ENCODE measurements around the gene NPBWR2. TPM values are rescaled to one million over a fixed set of nuclear protein-coding genes. Genes with fewer than 3 reads are reported as not detected.
"Not testable (repeated sequence)": the region's sequence is repeated elsewhere in the genome, so short reads cannot be mapped to it uniquely, and the experiment has no call there.

NPBWR2 gene
- total RNA-seq, 1 donor from 2014 or later = not detected

DNA sequence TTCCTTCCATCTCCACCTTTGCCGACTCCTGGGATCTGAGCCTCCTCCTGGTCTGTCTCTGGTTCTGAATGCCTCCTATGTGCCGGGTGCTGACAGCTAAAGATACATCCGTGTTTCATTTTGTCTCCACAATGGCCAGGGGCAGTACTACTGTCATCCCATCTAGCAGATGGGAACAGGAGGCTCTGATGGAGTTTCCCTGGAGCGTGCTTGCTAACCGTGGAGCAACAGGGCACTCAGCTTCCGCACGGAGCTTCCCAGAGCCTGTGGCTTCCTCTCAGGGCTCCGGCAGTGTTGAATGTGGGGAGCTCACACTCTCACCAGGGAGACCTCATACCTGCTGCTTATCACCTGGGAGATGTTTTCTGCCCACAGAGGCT, 11.9 kb upstream of the NPBWR2 start:
- H3K36me3 Mint-ChIP-seq (ENCODE audit: low read depth) = no peaks in the 10 kb centered on the region
- peak; percentile 6 for DNase-seq (ENCODE audit: low spot score)
- intact Hi-C loops (cut with micrococcal nuclease) = no loop called here
- peaks cover 9% of the 10 kb centered on the region for H3K4me1 Mint-ChIP-seq (ENCODE audit: low read depth)
- no peak overlapping the region for H3K4me3 Mint-ChIP-seq (ENCODE audit: low read depth)
- peaks cover 6% of the 10 kb centered on the region for H3K27me3 Mint-ChIP-seq (ENCODE audit: low read depth)
- H3K27ac Mint-ChIP-seq = no peak overlapping the region
- H3K9me3 Mint-ChIP-seq = no peaks in the 10 kb centered on the region

DNA sequence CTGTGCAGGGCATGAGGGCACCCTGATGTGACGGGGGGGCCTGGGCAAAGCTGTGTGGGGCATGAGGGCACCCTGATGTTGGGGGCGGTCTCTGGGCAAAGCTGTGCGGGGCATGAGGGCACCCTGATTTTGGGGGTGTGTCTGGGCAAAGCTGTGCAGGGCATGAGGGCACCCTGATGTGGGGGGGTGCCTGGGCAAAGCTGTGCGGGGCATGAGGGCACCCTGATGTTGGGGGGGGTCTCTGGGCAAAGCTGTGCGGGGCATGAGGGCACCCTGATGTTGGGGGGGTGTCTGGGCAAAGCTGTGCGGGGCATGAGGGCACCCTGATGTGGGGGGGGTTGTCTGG, 10.0 kb upstream of the NPBWR2 start:
- intact Hi-C loops (cut with micrococcal nuclease); H3K9me3 Mint-ChIP-seq; H3K36me3 Mint-ChIP-seq (ENCODE audit: low read depth); H3K4me1 Mint-ChIP-seq (ENCODE audit: low read depth); DNase-seq (ENCODE audit: low spot score); H3K27me3 Mint-ChIP-seq (ENCODE audit: low read depth); H3K27ac Mint-ChIP-seq; H3K4me3 Mint-ChIP-seq (ENCODE audit: low read depth): not testable (repeated sequence)

DNA sequence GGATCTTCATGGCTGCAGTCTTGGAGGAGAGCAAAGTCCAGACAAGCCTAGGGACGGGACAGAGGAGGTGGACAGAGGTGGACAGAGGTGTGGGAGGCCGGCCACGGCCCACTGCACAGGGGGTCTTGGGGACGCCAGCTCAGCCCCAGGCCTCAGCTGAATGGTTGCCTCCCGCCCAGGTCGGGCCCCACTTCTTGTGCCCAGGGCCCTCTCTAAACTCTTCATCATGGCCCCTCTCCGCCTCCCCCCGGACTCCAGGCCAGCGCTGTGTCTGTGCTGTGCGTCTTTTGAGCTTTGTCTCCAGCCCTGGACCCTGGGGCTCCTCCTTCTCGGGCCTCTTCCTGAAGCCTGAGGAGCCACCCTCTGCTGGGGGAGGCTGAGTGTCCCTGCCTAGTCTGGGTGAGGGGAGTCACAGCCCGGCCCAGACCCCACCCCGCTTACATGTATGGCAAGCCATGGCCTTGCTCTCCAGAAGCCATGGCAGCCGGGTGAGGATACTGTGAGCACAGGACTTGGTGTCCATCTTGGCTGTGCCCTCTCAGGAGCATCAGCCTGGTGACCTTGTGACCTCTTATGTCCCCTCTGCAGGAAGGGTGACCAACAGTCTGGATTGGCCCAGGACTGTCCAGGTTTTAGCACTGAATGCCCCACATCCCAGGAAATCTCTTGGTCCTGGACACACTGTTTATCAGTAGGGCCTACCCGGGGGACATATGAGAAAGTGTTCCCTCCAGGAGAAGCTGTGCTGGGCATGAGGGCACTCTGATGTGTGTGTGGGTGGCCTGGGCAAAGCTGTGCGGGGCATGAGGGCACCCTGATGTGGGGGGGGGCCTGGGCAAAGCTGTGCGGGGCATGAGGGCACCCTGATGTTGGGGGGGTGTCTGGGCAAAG, 9.4 kb upstream of the NPBWR2 start:
- intact Hi-C loops (cut with micrococcal nuclease) = no loop called here
- Mint-ChIP-seq H3K27ac (no peak overlapping the region), H3K27me3 (ENCODE audit: low read depth) (peaks cover 4% of the 10 kb centered on the region), H3K9me3 (no peaks in the 10 kb centered on the region), H3K4me3 (ENCODE audit: low read depth) (no peak overlapping the region), H3K4me1 (ENCODE audit: low read depth) (peaks cover 9% of the 10 kb centered on the region), H3K36me3 (ENCODE audit: low read depth) (no peaks in the 10 kb centered on the region)
- DNase-seq (ENCODE audit: low spot score) = peak; percentile 6

DNA sequence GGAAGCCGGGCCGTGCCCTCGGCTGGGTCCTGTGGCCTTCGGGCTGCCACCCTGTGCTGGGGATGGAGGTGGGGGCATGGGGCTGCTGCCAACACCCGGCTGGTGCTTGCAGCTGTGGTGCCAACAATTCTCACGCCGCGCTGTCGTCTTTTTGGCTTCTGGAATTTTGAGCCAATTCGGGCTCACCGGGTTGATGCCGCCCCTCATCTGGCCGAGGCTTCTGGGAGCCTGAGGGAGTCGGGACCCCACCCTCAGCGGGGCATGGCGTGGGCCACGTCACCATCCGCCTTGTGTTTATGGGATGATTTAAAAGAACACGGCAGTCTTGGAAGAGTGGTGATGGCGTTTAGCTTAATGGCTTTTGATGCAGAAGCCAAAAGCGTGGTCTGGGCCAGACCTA, 8.7 kb upstream of the NPBWR2 start:
- intact Hi-C loops (cut with micrococcal nuclease) = no loop called here
- Mint-ChIP-seq H3K9me3 (no peaks in the 10 kb centered on the region), H3K4me1 (ENCODE audit: low read depth) (peaks cover 9% of the 10 kb centered on the region), H3K27me3 (ENCODE audit: low read depth) (peaks cover 2% of the 10 kb centered on the region), H3K27ac (no peak overlapping the region), H3K36me3 (ENCODE audit: low read depth) (no peaks in the 10 kb centered on the region), H3K4me3 (ENCODE audit: low read depth) (no peak overlapping the region)
- peak; percentile 8 for DNase-seq (ENCODE audit: low spot score)

DNA sequence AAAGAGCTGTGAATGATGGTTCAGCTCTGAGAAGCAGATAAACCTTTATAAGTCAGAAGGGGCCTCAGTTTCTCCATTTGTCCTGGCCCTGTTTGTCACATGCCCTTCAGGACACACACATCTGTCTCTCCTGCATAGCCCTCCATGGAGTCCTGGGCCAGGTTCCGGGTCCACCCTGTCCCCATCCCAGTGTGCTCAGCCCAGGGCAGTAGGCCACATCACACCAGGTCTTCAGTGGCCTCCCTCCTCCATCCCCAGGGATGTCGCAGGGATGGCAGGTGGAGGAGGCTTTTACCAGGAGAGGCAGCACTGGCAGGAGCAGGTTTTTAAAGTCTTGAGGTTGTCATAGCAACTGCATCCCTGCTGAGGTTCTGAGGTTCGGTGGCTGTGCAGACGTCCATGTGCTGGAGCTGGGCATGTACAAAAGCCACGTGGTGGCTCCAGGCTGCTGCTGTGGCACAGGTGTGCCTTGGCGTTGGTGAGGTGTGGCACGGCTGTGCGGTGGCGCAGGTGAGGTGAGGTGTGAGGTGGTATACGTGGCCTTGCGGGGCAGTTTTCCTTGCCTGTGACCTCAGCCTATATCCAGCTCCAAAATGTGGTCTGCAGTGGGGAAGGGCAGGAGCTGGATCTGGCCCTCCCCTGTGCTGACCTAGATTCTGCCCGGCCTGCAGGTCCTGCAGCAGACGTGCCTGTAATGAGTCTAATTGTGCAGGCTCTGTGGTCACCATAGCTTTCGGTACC, 8.0 kb upstream of the NPBWR2 start:
- Mint-ChIP-seq H3K36me3 (ENCODE audit: low read depth) (no peaks in the 10 kb centered on the region), H3K9me3 (no peaks in the 10 kb centered on the region), H3K27me3 (ENCODE audit: low read depth) (no peaks in the 10 kb centered on the region), H3K27ac (no peak overlapping the region), H3K4me1 (ENCODE audit: low read depth) (peaks cover 7% of the 10 kb centered on the region), H3K4me3 (ENCODE audit: low read depth) (no peak overlapping the region)
- peak; percentile 7 for DNase-seq (ENCODE audit: low spot score)
- intact Hi-C loops (cut with micrococcal nuclease) = no loop called here

DNA sequence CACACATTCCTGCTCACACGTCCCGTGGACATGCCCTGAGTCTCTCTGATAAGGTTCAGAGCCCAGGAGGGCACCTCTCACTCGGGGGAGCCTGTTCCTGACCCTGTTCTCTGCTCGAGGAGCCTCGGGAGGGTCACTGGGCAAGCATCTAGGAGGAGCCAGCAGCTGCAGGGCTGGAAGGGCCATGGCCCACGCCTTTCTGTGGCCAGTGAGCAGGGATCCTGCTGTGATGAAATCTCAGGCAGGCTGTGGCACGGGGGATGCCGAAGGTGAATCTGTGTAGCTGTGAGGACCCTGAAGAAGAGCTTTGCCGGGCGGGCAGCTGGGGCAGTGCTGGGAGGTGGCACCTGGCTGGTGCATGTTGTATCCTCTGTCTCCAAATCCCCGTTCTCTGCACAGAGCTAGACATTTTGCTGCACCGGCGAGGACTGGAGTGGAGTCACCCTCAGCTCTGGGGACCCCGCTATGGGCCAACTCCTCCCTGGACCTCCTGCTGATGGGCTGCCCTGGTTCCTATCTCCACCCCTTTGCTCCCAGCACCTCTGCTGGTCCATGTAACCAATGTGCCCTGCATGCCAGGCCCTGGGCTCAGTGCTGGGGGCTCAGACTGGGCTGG, 7.1 kb upstream of the NPBWR2 start:
- peak; percentile 5 for DNase-seq (ENCODE audit: low spot score)
- Mint-ChIP-seq H3K27ac (no peak overlapping the region), H3K27me3 (ENCODE audit: low read depth) (no peaks in the 10 kb centered on the region), H3K36me3 (ENCODE audit: low read depth) (no peaks in the 10 kb centered on the region), H3K9me3 (no peaks in the 10 kb centered on the region), H3K4me3 (ENCODE audit: low read depth) (no peak overlapping the region), H3K4me1 (ENCODE audit: low read depth) (no peaks in the 10 kb centered on the region)
- intact Hi-C loops (cut with micrococcal nuclease) = no loop called here

DNA sequence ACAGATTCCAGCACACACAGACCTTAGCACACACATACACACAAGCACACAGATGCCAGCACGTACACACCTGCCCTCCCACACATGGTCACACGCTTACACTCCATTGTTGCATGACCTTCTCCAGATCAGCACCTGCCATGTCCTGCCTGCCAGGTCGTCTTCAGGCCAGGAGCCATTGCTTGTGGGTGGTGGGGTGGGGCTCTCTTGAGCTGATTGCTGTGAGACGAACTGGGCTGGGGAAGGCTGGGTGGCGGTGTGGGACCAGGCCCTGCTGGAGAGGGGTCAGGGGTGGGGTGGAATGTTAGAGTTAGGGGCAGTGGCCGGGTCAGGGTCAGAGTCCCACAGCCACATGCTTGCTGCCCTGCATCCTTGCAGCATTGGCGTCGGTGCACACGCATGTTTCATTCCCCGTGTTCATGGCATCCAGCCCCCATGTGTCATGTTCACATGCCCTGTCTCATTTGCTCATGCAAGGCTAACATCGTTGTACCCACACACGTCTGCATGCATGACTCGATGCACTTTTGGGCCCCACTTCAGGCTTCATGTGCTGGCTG, 6.5 kb upstream of the NPBWR2 start:
- Mint-ChIP-seq H3K36me3 (ENCODE audit: low read depth) (no peaks in the 10 kb centered on the region), H3K4me3 (ENCODE audit: low read depth) (no peak overlapping the region), H3K9me3 (no peaks in the 10 kb centered on the region), H3K27ac (no peak overlapping the region), H3K27me3 (ENCODE audit: low read depth) (no peaks in the 10 kb centered on the region), H3K4me1 (ENCODE audit: low read depth) (no peaks in the 10 kb centered on the region)
- intact Hi-C loops (cut with micrococcal nuclease) = no loop called here
- peak; percentile 6 for DNase-seq (ENCODE audit: low spot score)

DNA sequence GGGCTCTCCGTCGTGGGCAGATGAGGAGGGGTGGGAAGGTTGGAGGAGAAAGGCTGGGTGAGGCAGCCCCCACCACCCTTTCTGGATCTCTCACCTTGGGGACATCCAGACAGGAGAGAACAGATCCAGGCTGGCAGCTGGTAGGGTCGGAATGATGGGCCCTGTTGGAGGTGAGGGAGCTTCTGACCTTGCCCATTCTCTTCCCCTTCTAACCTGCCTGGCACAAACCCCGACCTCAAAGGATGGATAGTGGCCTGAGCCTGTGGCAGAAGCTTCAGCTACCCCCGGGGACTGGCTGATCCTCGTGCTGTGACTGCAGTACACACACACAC, 6.0 kb upstream of the NPBWR2 start:
- no peak for DNase-seq (ENCODE audit: low spot score)

DNA sequence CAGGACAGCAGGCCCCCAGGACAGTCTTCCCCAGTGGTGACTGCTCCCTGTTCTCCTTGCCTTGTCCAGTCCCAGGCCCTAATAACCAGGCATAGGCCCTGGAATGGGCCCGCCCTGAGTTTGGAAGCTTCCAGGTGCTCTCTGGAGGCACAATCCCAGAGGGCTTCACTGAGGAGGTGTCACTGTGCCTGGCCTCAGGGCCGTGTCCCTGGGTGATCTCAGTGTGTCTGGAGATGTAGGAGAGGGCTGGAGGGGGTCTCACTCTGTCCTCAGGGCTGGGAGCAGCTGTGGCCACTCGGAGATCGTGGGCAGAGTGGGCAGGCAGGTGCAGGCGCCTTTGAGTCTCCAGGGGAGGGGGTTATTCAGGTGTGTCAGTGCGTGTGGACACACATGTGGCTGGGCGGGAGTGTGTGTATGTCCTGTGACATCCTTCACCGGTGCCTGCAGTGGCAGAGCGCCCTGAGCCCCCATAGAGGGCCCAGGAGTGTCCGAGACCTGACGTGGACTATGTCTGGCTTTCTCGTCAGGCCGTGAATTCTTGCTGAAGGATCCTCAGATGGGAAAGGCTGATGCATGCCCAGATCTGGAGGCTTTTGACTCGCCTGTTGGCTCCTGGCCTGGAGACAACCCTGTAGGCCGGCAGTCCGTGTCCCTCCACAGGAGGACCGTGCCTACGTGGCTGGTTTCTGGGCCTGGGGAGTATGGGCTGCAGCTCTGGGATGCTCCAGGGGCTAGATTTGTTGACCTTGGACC, 5.5 kb upstream of the NPBWR2 start:
- H3K27me3 Mint-ChIP-seq (ENCODE audit: low read depth) = no peaks in the 10 kb centered on the region
- DNase-seq (ENCODE audit: low spot score) = peak; percentile 7
- H3K4me3 Mint-ChIP-seq (ENCODE audit: low read depth) = no peak overlapping the region
- H3K9me3 Mint-ChIP-seq = no peaks in the 10 kb centered on the region
- no peak overlapping the region for H3K27ac Mint-ChIP-seq
- H3K36me3 Mint-ChIP-seq (ENCODE audit: low read depth) = no peaks in the 10 kb centered on the region
- H3K4me1 Mint-ChIP-seq (ENCODE audit: low read depth) = no peaks in the 10 kb centered on the region
- intact Hi-C loops (cut with micrococcal nuclease) = no loop called here

More for the DNA sequence above, 6.0 kb upstream of the NPBWR2 start:
- no peaks in the 10 kb centered on the region for H3K9me3 Mint-ChIP-seq
- no peak overlapping the region for H3K4me3 Mint-ChIP-seq (ENCODE audit: low read depth)
- no peaks in the 10 kb centered on the region for H3K4me1 Mint-ChIP-seq (ENCODE audit: low read depth)
- H3K27ac Mint-ChIP-seq = no peak overlapping the region
- intact Hi-C loops (cut with micrococcal nuclease) = no loop called here
- no peaks in the 10 kb centered on the region for H3K27me3 Mint-ChIP-seq (ENCODE audit: low read depth)
- H3K36me3 Mint-ChIP-seq (ENCODE audit: low read depth) = no peaks in the 10 kb centered on the region

DNA sequence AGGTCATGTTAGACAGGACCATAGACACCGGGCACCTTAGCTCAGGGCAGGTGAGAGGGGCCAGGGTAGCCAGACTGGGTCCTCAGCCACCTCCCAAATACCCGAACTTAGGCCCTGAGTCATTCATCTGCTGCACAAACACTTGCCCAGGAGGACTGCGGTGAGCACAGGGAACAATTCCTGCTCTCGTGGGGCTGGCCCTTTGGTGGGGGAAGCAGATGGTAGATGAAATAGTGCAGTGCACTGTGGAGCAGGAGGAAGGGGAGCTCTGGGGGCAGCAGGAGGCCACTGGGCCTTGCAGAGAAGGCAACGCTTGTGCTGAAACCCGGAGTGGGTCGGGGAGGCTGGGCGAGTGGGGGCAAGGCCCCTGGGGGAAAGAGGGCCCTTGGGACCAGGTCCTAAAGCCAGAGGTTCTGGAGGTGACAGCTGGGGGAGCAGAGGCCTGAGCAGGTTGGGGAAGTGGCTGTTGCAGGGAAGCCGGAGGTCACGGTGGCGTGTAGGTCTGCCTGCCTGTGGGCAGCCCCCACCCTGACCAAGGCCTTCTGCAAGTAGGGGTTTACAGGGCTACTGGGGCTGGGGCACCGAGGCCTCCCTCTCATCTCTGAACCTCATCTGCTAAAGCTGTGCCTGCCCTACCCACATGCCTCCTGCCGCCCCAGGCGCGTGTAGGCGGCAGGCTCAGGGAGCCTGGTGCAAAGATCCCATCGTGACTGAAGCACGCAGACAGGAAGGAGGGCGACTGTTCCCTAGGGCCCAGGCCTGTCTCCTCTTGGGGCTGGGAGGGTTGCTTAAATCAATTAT, 4.7 kb upstream of the NPBWR2 start:
- Mint-ChIP-seq H3K27ac (no peak overlapping the region), H3K4me3 (ENCODE audit: low read depth) (no peak overlapping the region), H3K36me3 (ENCODE audit: low read depth) (no peaks in the 10 kb centered on the region), H3K9me3 (no peaks in the 10 kb centered on the region), H3K27me3 (ENCODE audit: low read depth) (no peaks in the 10 kb centered on the region), H3K4me1 (ENCODE audit: low read depth) (no peaks in the 10 kb centered on the region)
- DNase-seq (ENCODE audit: low spot score) = peak; percentile 7
- intact Hi-C loops (cut with micrococcal nuclease) = no loop called here

DNA sequence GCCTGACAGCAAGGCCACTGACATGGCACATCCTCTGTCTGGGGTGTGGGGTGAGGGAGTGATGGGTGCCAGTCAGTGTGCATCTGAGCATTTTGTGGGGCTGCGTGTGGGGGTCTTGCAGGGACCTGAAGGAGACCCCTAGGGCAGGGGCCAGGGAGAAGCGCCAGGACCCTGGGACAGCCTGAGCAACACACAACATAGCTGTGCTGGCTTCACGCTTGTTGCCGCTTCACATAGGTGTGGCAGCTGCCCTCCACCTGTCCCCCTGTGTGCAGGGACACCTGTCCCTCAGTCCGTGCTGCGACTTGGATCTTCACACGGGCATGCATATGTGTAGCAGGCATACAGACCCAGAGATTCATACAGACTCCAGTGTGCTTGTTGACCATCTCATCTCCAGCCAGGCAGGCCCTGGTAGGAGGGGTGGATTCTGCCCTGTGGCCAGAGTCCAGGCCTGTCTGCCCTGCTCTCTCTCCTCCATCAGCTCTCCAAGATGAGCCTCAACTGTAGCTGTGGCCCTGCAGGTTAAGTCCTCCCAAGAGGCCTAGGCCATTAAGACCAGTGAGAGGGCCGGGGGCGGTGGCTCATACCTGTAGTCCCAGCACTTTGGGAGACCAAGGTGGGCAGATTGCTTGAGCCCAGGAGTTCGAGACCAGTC, 3.2 kb upstream of the NPBWR2 start:
- Mint-ChIP-seq H3K4me3 (ENCODE audit: low read depth) (no peak overlapping the region), H3K9me3 (no peaks in the 10 kb centered on the region), H3K36me3 (ENCODE audit: low read depth) (no peaks in the 10 kb centered on the region), H3K27me3 (ENCODE audit: low read depth) (no peaks in the 10 kb centered on the region), H3K27ac (no peak overlapping the region), H3K4me1 (ENCODE audit: low read depth) (no peaks in the 10 kb centered on the region)
- intact Hi-C loops (cut with micrococcal nuclease) = no loop called here
- peak; percentile 7 for DNase-seq (ENCODE audit: low spot score)
